ENCODE measurements around the gene SUPT16H. TPM values are rescaled to one million over a fixed set of nuclear protein-coding genes. Genes with fewer than 3 reads are reported as not detected.

Gene SUPT16H
- total RNA-seq, 1 experiment from 2014 or later: 210 TPM

DNA sequence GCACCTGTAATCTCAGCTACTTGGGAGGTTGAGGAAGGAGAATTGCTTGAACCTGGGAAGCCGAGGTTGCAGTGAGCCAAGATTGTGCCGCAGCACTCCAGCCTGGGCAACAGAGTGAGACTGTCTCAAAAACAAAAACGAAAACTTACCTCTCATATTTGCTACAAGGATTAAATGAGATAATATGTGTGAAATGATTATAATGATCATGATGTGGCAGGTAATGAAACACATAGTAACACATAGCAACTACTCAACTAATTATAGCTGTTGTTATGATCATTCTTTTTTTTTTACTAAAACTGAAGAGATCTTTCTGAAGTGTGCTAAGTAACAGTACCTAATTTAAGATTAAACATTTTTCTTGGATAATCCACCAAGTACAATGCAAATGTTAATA lies 73.9 kb downstream of the SUPT16H start:
- Histone ChIP-seq H3K56ac (ENCODE audit: insufficient read length, low read depth, low read length) (no peak overlapping the region), H4K5ac (ENCODE audit: insufficient read length, low read depth, low read length) (no peak overlapping the region), H3K4ac (ENCODE audit: low read depth, low read length) (no peak overlapping the region), H3K4me1 (ENCODE audit: insufficient read depth, low read length) (0 out of 2 replicates have a peak, but pooled peaks cover 2% of the 10 kb centered on the region), H3K27me3 (ENCODE audit: insufficient read depth, low read length) (no peaks in the 10 kb centered on the region), H2AK5ac (ENCODE audit: insufficient read length, low read length) (no peak overlapping the region), H3K9me3 (ENCODE audit: control insufficient read depth, low read depth, low read length) (no peaks in the 10 kb centered on the region), H3K9ac (ENCODE audit: extremely low read depth, insufficient read length, low read length) (no peak overlapping the region), H3K18ac (ENCODE audit: insufficient read length, low read depth, low read length) (no peak overlapping the region), H2BK15ac (ENCODE audit: low read depth, low read length) (no peak overlapping the region), H3K79me2 (ENCODE audit: insufficient read depth, low read length) (no peaks in the 10 kb centered on the region), H3K4me2 (ENCODE audit: insufficient read depth, insufficient read length, low read length) (no peak overlapping the region), H2BK5ac (ENCODE audit: insufficient read length, low read length) (no peak overlapping the region), H3K79me1 (ENCODE audit: insufficient read depth, low read depth, low read length, poor library complexity, severe bottlenecking) (no peaks in the 10 kb centered on the region), H2BK120ac (ENCODE audit: low read depth, low read length, poor library complexity, severe bottlenecking) (no peak overlapping the region), H3T11ph (ENCODE audit: low read length) (no peak overlapping the region), H3K23me2 (ENCODE audit: insufficient read length, low read depth, low read length, poor library complexity, severe bottlenecking) (peaks cover 3% of the 10 kb centered on the region), H3K23ac (ENCODE audit: insufficient read length, low read depth, low read length) (no peak overlapping the region), H4K91ac (ENCODE audit: insufficient read length, low read depth, low read length) (no peak overlapping the region), H2BK12ac (ENCODE audit: insufficient read length, low read depth, low read length) (no peak overlapping the region), H2AFZ (ENCODE audit: low read length) (no peak overlapping the region), H4K8ac (replicated peaks; ENCODE audit: insufficient read length, low read depth, low read length) (no peak overlapping the region), H2BK20ac (ENCODE audit: low read depth, low read length, poor library complexity, severe bottlenecking) (no peak overlapping the region), H3K27ac (ENCODE audit: insufficient read length, low read depth, low read length) (no peak overlapping the region), H4K20me1 (ENCODE audit: control insufficient read depth, insufficient read depth, insufficient read length) (no peaks in the 10 kb centered on the region), H3K14ac (ENCODE audit: insufficient read depth, low read length) (no peak overlapping the region)
- H3K27me3 Mint-ChIP-seq (ENCODE audit: low read depth): no peaks in the 10 kb centered on the region
- no CpG with 5 or more reads among the region's 3 CpGs for WGBS (ENCODE audit: extremely low coverage, insufficient read length, low lambda C conversion rate)
- no peak overlapping the region for H3K4me3 Mint-ChIP-seq
- no peak for DNase-seq
- TF ChIP-seq, protein P1, sequence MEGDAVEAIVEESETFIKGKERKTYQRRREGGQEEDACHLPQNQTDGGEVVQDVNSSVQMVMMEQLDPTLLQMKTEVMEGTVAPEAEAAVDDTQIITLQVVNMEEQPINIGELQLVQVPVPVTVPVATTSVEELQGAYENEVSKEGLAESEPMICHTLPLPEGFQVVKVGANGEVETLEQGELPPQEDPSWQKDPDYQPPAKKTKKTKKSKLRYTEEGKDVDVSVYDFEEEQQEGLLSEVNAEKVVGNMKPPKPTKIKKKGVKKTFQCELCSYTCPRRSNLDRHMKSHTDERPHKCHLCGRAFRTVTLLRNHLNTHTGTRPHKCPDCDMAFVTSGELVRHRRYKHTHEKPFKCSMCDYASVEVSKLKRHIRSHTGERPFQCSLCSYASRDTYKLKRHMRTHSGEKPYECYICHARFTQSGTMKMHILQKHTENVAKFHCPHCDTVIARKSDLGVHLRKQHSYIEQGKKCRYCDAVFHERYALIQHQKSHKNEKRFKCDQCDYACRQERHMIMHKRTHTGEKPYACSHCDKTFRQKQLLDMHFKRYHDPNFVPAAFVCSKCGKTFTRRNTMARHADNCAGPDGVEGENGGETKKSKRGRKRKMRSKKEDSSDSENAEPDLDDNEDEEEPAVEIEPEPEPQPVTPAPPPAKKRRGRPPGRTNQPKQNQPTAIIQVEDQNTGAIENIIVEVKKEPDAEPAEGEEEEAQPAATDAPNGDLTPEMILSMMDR (conservative IDR thresholded peaks at IDR 0.05): no peak
- H3K9me3 Mint-ChIP-seq: no peaks in the 10 kb centered on the region
- peaks cover 26 to 30% of the 10 kb centered on the region in 2 experiments for H3K4me1 Mint-ChIP-seq
- no peak overlapping the region for H3K27ac Mint-ChIP-seq
- no peaks in the 10 kb centered on the region for H3K36me3 Mint-ChIP-seq (ENCODE audit: insufficient read depth in 1 of 3, low read depth in 3 of 3)
